KMS-11 (cell line): ENCODE data around the gene PCYOX1L.

Experiments used
- H2AFZ ChIP-seq: fragments of 200-600 bp; sonication (generic); 2 replicates; pipeline ENCODE4 v1.6.1; 2016; ENCODE audit warnings: antibody characterized with exemption, mixed run types, low read depth
- H3K27ac ChIP-seq: fragments of 200-600 bp; sonication (generic); 2 replicates; pipeline ENCODE4 v1.6.1; 2016; ENCODE audit warnings: mild to moderate bottlenecking, mixed run types
- H3K27me3 ChIP-seq: fragments of 200-600 bp; sonication (generic); 2 replicates; pipeline ENCODE4 v1.6.1; 2017; ENCODE audit warnings: mild to moderate bottlenecking, low read depth, mixed run types, moderate library complexity; ENCODE audit not compliant: insufficient read depth
- H3K36me3 ChIP-seq: fragments of 200-600 bp; sonication (generic); 2 replicates; pipeline ENCODE4 v1.6.1; 2017; ENCODE audit warnings: mild to moderate bottlenecking, mixed run types; ENCODE audit not compliant: insufficient read depth
- H3K4me1 ChIP-seq: fragments of 200-600 bp; sonication (generic); 2 replicates; pipeline ENCODE4 v1.6.1; 2016; ENCODE audit warnings: mild to moderate bottlenecking, low read depth, mixed run types; ENCODE audit not compliant: poor library complexity, severe bottlenecking
- H3K4me2 ChIP-seq: fragments of 200-600 bp; sonication (generic); 2 replicates; pipeline ENCODE4 v1.7.0; 2016; ENCODE audit warnings: mild to moderate bottlenecking, mixed run types
- H3K4me3 ChIP-seq: fragments of 200-600 bp; sonication (generic); IDR thresholded peaks from 2 replicates; pipeline ENCODE4 v1.6.1; 2017; ENCODE audit warnings: low read depth, low read length, mixed read lengths; ENCODE audit not compliant: insufficient read depth
- H3K79me2 ChIP-seq: fragments of 200-600 bp; sonication (generic); 2 replicates; pipeline ENCODE4 v1.6.1; 2016; ENCODE audit warnings: low read depth, mixed run types; ENCODE audit not compliant: insufficient read depth
- H3K9ac ChIP-seq: fragments of 200-600 bp; sonication (generic); 2 replicates; pipeline ENCODE4 v1.6.1; 2016; ENCODE audit warnings: mild to moderate bottlenecking, mixed run types
- H4K20me1 ChIP-seq: fragments of 200-600 bp; sonication (generic); 2 replicates; pipeline ENCODE4 v1.6.1; 2016; ENCODE audit warnings: mild to moderate bottlenecking, mixed run types; ENCODE audit not compliant: insufficient read depth
- CTCF ChIP-seq: fragments of 200-600 bp; sonication (generic); conservative IDR thresholded peaks from 2 replicates; pipeline ENCODE4 v1.6.1; 2017; ENCODE audit warnings: low read depth, mild to moderate bottlenecking, antibody characterized with exemption, low read length, moderate library complexity, mixed read lengths

PCYOX1L gene

DNA sequence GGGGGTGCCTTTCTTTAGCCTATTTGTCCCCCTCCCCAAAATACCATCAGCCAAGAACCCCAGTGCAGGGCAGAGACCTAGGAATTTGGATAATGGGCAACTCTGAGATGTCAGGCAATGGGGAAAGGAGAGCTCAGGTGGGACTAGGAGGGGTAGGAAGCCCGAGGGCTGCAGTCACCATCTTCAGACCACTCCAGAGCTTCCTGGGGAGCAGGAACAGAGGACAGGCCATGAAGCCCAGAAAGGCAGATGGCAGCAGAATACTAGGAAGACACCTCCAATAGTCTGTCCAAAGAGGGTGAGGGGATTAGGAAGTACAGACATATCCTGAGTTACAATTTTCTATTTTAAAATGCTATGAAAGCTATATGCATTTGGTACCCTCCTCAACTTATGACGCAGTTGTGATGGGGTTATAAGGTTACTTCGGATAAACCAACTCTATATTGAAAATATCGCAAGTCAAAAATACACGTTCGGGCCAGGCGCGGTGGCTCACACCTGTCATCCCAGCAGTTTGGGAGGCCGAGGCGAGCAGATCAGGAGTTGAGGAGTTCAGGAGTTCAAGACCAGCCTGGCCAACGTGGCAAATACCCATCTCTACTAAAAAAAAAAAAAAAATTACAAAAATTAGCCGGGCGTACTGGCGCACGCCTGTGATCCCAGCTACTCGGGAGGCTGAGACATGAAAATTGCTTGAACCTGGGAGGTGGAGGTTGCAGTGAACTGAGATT, 55.8 kb downstream of the PCYOX1L start:
- Histone ChIP-seq H2AFZ (no peak overlapping the region), H3K27me3 (no peaks in the 10 kb centered on the region), H3K36me3 (no peaks in the 10 kb centered on the region), H3K9ac (no peak overlapping the region), H3K79me2 (no peaks in the 10 kb centered on the region), H4K20me1 (no peaks in the 10 kb centered on the region), H3K27ac (no peak overlapping the region), H3K4me1 (no peaks in the 10 kb centered on the region), H3K4me3 (no peak overlapping the region), H3K4me2 (no peak overlapping the region)
- TF ChIP-seq CTCF: no peak

GRCh38 chr5:149414405-149415065, 56.7 kb downstream of the PCYOX1L start:
- Histone ChIP-seq H3K27ac (no peak overlapping the region), H3K4me2 (no peak overlapping the region), H3K9ac (no peak overlapping the region), H3K27me3 (no peaks in the 10 kb centered on the region), H2AFZ (no peak overlapping the region), H3K36me3 (no peaks in the 10 kb centered on the region), H4K20me1 (no peaks in the 10 kb centered on the region), H3K4me1 (no peaks in the 10 kb centered on the region), H3K79me2 (no peaks in the 10 kb centered on the region), H3K4me3 (no peak overlapping the region)
- no peak for TF ChIP-seq CTCF

- Histone ChIP-seq H3K4me2 (no peak overlapping the region), H3K4me1 (no peaks in the 10 kb centered on the region), H3K79me2 (no peaks in the 10 kb centered on the region), H2AFZ (no peak overlapping the region), H3K36me3 (no peaks in the 10 kb centered on the region), H4K20me1 (no peaks in the 10 kb centered on the region), H3K9ac (no peak overlapping the region), H3K27me3 (no peaks in the 10 kb centered on the region), H3K27ac (no peak overlapping the region), H3K4me3 (no peak overlapping the region)
- no peak for TF ChIP-seq CTCF
These were observed 57.5 kb downstream of the PCYOX1L start for GRCh38 chr5:149415066-149415967.

DNA sequence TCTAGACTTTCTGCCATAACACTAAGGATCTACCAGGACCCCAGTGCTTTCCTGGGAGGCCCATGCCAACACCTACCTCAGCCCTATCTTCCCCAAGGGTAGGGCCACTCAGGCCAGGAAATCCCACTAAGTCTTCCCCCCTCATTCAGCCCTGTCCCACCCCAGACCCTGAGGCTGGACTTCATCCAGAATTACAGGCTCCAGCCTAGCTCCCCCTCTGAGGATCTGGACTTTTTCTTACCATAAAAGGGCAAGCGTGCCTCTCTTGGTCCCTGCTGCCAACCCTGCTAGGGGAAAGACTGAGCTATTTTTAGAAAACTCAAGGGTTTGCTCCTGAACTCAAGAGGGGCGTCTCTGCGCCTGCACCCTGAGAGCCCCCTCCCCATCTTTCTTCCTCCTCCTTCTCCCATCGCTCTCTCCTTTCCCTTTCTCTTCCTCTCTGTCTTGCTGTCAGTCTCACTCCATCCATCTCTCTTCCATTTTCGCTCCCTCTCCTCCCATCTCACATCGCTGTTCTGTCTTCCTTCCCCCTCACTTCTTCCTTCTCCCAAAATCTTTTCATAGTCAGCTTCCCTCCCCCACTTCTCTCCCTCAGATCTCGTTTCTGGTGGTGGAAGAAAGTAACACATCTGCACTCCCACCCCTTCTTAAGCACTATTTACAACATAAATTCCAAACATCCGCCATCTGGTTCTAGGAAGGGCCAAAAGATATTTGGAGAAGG, 59.3 kb downstream of the PCYOX1L start:
- no peaks in the 10 kb centered on the region for H3K79me2 ChIP-seq
- no peak overlapping the region for H3K27ac ChIP-seq
- H2AFZ ChIP-seq: no peak overlapping the region
- H3K36me3 ChIP-seq: no peaks in the 10 kb centered on the region
- no peaks in the 10 kb centered on the region for H3K27me3 ChIP-seq
- no peak overlapping the region for H3K4me2 ChIP-seq
- H3K4me1 ChIP-seq: no peaks in the 10 kb centered on the region
- TF ChIP-seq CTCF: no peak
- no peak overlapping the region for H3K4me3 ChIP-seq
- H4K20me1 ChIP-seq: no peaks in the 10 kb centered on the region
- H3K9ac ChIP-seq: no peak overlapping the region
